Cardiac muscle cell (in vitro differentiated cells and primary cell): ENCODE data around the gene TMEM127. TPM values are rescaled to one million over a fixed set of nuclear protein-coding genes. Genes with fewer than 3 reads are reported as not detected.

ENCODE experiments used
- DNase-seq, 2 donors: peaks; one replicate each; pipeline versions ENCODE4 v3.0.0 to v3.0.0-alpha.2; 2010 to 2017; ENCODE audit warnings: low read depth in 1 of 2, low spot score in 1 of 2
- H3K27ac ChIP-seq: fragments of 200-600 bp; sonication (generic); 2 replicates; pipeline ENCODE4 v1.5.1; 2016
- H3K27me3 ChIP-seq: fragments of 200-600 bp; sonication (generic); 2 replicates; pipeline ENCODE4 v1.6.0; 2016; ENCODE audit warnings: control low read depth
- H3K36me3 ChIP-seq: fragments of 200-600 bp; sonication (generic); 2 replicates; pipeline ENCODE4 v1.5.1; 2016; ENCODE audit warnings: control low read depth
- H3K4me1 ChIP-seq: fragments of 200-600 bp; sonication (generic); 2 replicates; pipeline ENCODE4 v1.8.1; 2017; ENCODE audit warnings: low read depth, mild to moderate bottlenecking, mixed run types
- H3K4me3 ChIP-seq: fragments of 200-600 bp; sonication (generic); 2 replicates; pipeline ENCODE4 v1.5.1; 2016; ENCODE audit warnings: mild to moderate bottlenecking
- H3K9me3 ChIP-seq: fragments of 200-600 bp; sonication (generic); 2 replicates; pipeline ENCODE4 v1.5.1; 2017; ENCODE audit warnings: low read depth, mild to moderate bottlenecking, control low read depth
- polyA plus RNA-seq: library from polyadenylated mRNA; unstranded; fragments of >200 nt; fragmentation: Nextera tagmentation; extraction: Ambion mirVana; gene quantifications from 2 replicates; pipeline ENCODE4 v1.2.1, GENCODE V29; 2016
- total RNA-seq: library from RNA; depleted of rRNA; stranded (reverse); fragments of >200 nt; gene quantifications from 2 replicates; pipeline ENCODE4 v1.2.3, GENCODE V29; 2016
- TF ChIP-seq, protein P1 (sequence below): IDR thresholded peaks from 2 replicates; pipeline ENCODE4 v1.5.1; 2012; ENCODE audit warnings: low read depth, mild to moderate bottlenecking, low read length

Gene TMEM127, protein sequence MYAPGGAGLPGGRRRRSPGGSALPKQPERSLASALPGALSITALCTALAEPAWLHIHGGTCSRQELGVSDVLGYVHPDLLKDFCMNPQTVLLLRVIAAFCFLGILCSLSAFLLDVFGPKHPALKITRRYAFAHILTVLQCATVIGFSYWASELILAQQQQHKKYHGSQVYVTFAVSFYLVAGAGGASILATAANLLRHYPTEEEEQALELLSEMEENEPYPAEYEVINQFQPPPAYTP
- 55.8 and 59.1 TPM in 2 replicates for total RNA-seq
- polyA plus RNA-seq = 71.0 and 84.2 TPM in 2 replicates

DNA sequence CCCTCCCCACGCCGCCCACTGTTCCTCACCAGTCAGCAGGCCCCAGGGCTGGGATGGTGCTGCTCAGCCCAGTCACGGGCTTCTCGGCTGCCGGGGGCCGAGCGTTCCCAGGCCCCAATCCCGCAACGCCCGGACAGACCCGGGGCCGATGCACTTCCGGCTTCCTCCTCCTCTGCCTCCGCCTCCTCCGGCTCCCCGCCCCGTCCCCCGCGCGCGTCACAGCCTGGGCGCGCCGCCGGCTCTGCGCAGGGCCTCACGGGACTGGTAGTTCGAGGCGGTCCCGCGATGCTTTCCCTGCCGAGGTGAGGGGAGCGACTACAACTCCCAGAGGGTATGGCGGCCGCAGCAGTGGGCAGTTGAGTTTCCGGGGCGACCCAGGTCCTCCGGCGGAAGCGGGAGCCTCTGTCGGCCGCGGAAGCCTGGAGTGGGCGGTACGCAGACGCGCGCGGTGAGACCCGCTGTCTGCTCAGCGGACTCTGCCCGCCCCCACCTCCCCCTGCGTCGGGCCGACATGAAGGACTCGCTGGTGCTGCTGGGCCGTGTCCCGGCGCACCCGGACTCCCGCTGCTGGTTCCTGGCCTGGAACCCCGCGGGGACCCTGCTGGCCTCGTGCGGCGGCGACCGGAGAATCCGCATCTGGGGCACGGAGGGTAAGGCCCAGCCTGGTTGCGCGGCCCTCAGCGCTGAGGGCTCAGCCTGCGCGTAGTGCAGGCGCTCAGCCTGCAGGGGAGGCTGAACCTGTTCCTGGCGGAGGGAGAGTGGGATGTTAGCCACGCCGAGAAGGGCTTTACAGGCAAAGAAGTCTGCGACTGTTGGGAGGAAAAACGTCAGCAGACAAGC is at the start of gene TMEM127, which contains the start of gene CIAO1:
TSS of gene TMEM127 (minus strand) at position 158 of the 840 bp plus-strand sequence. CDS start 616 bp downstream, outside the sequence.
TSS of gene CIAO1 (plus strand) at position 386 of the 840 bp plus-strand sequence. CDS start at position 512, 126 bp downstream.
- H3K9me3 ChIP-seq = no peaks in the 10 kb centered on the region
- peak within 1 kb of the TSS; percentile 82 for H3K4me3 ChIP-seq
- peaks cover 20% of the 10 kb centered on the region for H3K36me3 ChIP-seq
- peak; percentile 99 for DNase-seq
- no peaks in the 10 kb centered on the region for H3K27me3 ChIP-seq
- H3K4me1 ChIP-seq = peaks cover 23% of the 10 kb centered on the region
- TF ChIP-seq, protein P1, sequence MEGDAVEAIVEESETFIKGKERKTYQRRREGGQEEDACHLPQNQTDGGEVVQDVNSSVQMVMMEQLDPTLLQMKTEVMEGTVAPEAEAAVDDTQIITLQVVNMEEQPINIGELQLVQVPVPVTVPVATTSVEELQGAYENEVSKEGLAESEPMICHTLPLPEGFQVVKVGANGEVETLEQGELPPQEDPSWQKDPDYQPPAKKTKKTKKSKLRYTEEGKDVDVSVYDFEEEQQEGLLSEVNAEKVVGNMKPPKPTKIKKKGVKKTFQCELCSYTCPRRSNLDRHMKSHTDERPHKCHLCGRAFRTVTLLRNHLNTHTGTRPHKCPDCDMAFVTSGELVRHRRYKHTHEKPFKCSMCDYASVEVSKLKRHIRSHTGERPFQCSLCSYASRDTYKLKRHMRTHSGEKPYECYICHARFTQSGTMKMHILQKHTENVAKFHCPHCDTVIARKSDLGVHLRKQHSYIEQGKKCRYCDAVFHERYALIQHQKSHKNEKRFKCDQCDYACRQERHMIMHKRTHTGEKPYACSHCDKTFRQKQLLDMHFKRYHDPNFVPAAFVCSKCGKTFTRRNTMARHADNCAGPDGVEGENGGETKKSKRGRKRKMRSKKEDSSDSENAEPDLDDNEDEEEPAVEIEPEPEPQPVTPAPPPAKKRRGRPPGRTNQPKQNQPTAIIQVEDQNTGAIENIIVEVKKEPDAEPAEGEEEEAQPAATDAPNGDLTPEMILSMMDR = peak; percentile 36
- peak within 1 kb of the TSS; percentile 92 for H3K27ac ChIP-seq

- no peak overlapping the region for H3K4me3 ChIP-seq
- DNase-seq = no peak
- H3K27ac ChIP-seq = no peak overlapping the region
- no peaks in the 10 kb centered on the region for H3K9me3 ChIP-seq
- TF ChIP-seq, protein P1 = no peak
- no peaks in the 10 kb centered on the region for H3K4me1 ChIP-seq
- H3K36me3 ChIP-seq = no peaks in the 10 kb centered on the region
- H3K27me3 ChIP-seq = peaks cover 40% of the 10 kb centered on the region
These were observed 49.2 kb upstream of the TMEM127 start for GRCh38 chr2:96315005-96315399.

DNA sequence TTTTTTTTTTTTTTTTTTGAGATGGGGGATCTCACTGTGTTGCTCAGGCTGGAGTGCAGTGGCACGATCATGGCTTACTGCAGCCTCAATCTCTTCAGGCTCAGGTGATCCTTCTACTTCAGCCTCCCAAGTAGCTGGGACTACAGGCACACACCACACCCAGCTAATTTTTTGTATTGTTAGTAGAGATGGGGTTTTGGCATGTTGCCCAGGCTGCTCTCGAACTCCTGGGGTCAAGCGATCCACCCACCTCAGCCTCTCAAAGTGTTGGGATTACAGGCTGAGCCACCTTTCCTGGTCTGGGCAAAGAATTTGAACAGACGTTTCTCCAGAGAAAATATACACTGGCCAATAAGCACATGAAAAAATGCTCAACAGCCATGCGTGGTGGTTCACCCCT is 42.5 kb upstream of the TMEM127 start:
- Histone ChIP-seq H3K36me3 (peaks cover 1% of the 10 kb centered on the region), H3K27ac (no peak overlapping the region), H3K9me3 (no peaks in the 10 kb centered on the region), H3K27me3 (no peaks in the 10 kb centered on the region), H3K4me3 (no peak overlapping the region), H3K4me1 (peaks cover 4% of the 10 kb centered on the region)
- DNase-seq = no peak
- TF ChIP-seq, protein P1 = no peak

DNA sequence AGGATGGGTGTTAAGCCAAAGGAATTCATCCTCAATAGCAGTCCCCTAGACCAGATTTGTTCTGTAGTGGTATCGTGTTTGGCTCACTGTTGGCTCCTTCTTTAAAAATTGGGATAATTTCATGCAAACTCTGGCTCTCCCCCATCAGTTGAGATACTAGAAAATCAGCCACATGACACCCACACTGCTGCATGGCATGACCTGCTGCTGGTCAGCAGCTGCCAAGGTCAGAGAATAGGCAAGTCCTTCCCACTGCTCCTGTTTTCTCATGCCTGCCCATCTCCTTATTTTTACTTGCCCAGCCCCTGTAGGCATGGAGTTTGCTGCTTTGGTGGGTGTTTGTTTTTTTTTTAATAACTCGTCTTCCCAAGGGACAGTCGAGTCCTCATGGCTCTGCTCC is 40.6 kb upstream of the TMEM127 start:
- peaks cover 20% of the 10 kb centered on the region for H3K36me3 ChIP-seq
- H3K4me3 ChIP-seq = peak overlapping the region; percentile 88
- TF ChIP-seq, protein P1 = no peak
- no peak overlapping the region for H3K27ac ChIP-seq
- H3K9me3 ChIP-seq = no peaks in the 10 kb centered on the region
- DNase-seq = no peak
- peaks cover 4% of the 10 kb centered on the region for H3K4me1 ChIP-seq
- H3K27me3 ChIP-seq = no peaks in the 10 kb centered on the region

DNA sequence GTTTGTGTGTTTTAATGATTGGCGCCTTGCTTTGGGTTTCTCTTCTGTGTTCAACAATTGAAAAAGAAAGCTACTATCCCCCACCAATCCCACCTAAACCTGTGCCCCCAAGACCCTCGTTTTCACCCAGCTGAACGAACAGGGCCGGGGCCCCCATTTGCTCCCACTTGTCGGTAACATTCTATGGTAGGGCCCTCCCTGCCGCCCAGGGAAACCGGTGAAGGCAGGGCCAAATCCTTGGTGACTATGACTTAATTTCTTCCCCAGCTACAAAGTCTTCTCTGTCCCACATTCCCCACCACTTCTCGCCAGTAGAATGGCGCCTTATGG is 40.1 kb upstream of the TMEM127 start:
- no peak for DNase-seq
- Histone ChIP-seq H3K27me3 (no peaks in the 10 kb centered on the region), H3K27ac (peak overlapping the region; percentile 6), H3K36me3 (peaks cover 24% of the 10 kb centered on the region), H3K9me3 (no peaks in the 10 kb centered on the region), H3K4me1 (peaks cover 4% of the 10 kb centered on the region), H3K4me3 (peak overlapping the region; percentile 88)
- TF ChIP-seq, protein P1 = no peak
